Osteocyte (in vitro differentiated cells): ENCODE measurements around the gene HYAL2. TPM values are rescaled to one million over a fixed set of nuclear protein-coding genes. Genes with fewer than 3 reads are reported as not detected.

ENCODE experiments used
- DNase-seq: peaks from one replicate; pipeline ENCODE4 v3.0.0; 2021; ENCODE audit warnings: mixed read lengths; ENCODE audit not compliant: unreplicated experiment; ENCODE audit errors: extremely low spot score
- H3K27ac Mint-ChIP-seq: one replicate; pipeline ENCODE4 v1.8.0; 2021; ENCODE audit warnings: mild to moderate bottlenecking, mixed read lengths; ENCODE audit not compliant: unreplicated experiment
- H3K27me3 Mint-ChIP-seq: one replicate; pipeline ENCODE4 v1.8.0; 2021; ENCODE audit warnings: mixed read lengths; ENCODE audit not compliant: unreplicated experiment
- H3K36me3 Mint-ChIP-seq: one replicate; pipeline ENCODE4 v1.8.0; 2021; ENCODE audit warnings: mixed read lengths; ENCODE audit not compliant: unreplicated experiment
- H3K4me1 Mint-ChIP-seq: one replicate; pipeline ENCODE4 v1.8.0; 2021; ENCODE audit warnings: mixed read lengths; ENCODE audit not compliant: unreplicated experiment
- H3K4me3 Mint-ChIP-seq: one replicate; pipeline ENCODE4 v1.8.0; 2021; ENCODE audit warnings: mild to moderate bottlenecking, moderate library complexity, mixed read lengths; ENCODE audit not compliant: unreplicated experiment
- H3K9me3 Mint-ChIP-seq: one replicate; pipeline ENCODE4 v1.8.0; 2021; ENCODE audit warnings: mixed read lengths; ENCODE audit not compliant: unreplicated experiment
- total RNA-seq: library from RNA; stranded (reverse); gene quantifications from 2 replicates; pipeline ENCODE4 v1.2.1, GENCODE V29; 2021
- TF ChIP-seq, protein P1 (sequence below): fragments of 200-600 bp; sonication (generic); IDR thresholded peaks from 2 replicates; pipeline ENCODE4 v1.5.0; 2021; ENCODE audit warnings: antibody characterized with exemption, mild to moderate bottlenecking, moderate library complexity

The HYAL2 gene
- total RNA-seq, 1 donor from 2014 or later = 37.0 TPM

DNA sequence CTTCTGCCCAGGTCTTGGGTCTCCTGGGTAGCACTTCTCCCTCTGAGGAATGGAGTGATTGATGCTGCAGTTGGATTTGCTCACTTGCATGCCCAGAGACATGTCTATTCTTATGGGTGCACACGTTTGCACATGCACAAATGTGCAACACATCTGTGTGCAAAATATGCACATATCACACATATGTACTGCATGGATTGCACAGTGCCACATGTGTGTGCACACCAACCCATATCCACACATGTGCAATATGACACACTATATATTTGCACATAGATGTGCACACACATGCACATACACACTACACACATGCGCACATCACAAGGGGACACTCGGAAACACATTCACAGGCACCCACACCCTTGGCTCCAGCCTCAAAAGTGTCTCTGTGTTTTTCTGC is 54.3 kb downstream of the HYAL2 start:
- H3K36me3 Mint-ChIP-seq = no peaks in the 10 kb centered on the region
- no peaks in the 10 kb centered on the region for H3K27me3 Mint-ChIP-seq
- H3K9me3 Mint-ChIP-seq = no peaks in the 10 kb centered on the region
- TF ChIP-seq, protein P1, sequence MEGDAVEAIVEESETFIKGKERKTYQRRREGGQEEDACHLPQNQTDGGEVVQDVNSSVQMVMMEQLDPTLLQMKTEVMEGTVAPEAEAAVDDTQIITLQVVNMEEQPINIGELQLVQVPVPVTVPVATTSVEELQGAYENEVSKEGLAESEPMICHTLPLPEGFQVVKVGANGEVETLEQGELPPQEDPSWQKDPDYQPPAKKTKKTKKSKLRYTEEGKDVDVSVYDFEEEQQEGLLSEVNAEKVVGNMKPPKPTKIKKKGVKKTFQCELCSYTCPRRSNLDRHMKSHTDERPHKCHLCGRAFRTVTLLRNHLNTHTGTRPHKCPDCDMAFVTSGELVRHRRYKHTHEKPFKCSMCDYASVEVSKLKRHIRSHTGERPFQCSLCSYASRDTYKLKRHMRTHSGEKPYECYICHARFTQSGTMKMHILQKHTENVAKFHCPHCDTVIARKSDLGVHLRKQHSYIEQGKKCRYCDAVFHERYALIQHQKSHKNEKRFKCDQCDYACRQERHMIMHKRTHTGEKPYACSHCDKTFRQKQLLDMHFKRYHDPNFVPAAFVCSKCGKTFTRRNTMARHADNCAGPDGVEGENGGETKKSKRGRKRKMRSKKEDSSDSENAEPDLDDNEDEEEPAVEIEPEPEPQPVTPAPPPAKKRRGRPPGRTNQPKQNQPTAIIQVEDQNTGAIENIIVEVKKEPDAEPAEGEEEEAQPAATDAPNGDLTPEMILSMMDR = no peak
- peak overlapping the region; percentile 47 for H3K27ac Mint-ChIP-seq
- peaks cover 67% of the 10 kb centered on the region for H3K4me1 Mint-ChIP-seq
- DNase-seq = no peak
- H3K4me3 Mint-ChIP-seq = no peak overlapping the region

Other genes starting within 250 kb of the HYAL2 start
- gene RBM5, start 233.8 kb downstream of the HYAL2 start, total RNA-seq = 213 and 225 TPM in 2 replicates
- 11.8 and 12.9 TPM in 2 replicates for gene SEMA3F, start 167.4 kb downstream of the HYAL2 start, total RNA-seq
- not detected in 2 replicates for gene GNAT1, start 131.1 kb downstream of the HYAL2 start, total RNA-seq
- gene SLC38A3, start 117.5 kb downstream of the HYAL2 start, total RNA-seq = 3.9 and 4.5 TPM in 2 replicates
- gene GNAI2, start 86.5 kb downstream of the HYAL2 start, total RNA-seq = 340 and 357 TPM in 2 replicates
- 5.5 and 8.1 TPM in 2 replicates for gene SEMA3B, start 53.6 kb downstream of the HYAL2 start, total RNA-seq
- gene LSMEM2, start 43.7 kb downstream of the HYAL2 start, total RNA-seq = not detected in 2 replicates
- gene IFRD2, start 30.3 kb downstream of the HYAL2 start, total RNA-seq = 43.3 and 54.2 TPM in 2 replicates
- 2.3 and 3.0 TPM in 2 replicates for gene HYAL3, start 23.3 kb downstream of the HYAL2 start, total RNA-seq
- gene NAA80, start 23.3 kb downstream of the HYAL2 start, total RNA-seq = 14.3 and 16.2 TPM in 2 replicates
- 0.60 and 0.83 TPM in 2 replicates for gene HYAL1, start 19.2 kb downstream of the HYAL2 start, total RNA-seq
- 16.9 and 18.3 TPM in 2 replicates for gene TUSC2, start 5.5 kb upstream of the HYAL2 start, total RNA-seq
- 12.8 and 13.7 TPM in 2 replicates for gene RASSF1, start 18.1 kb upstream of the HYAL2 start, total RNA-seq
- 0.50 and 1.6 TPM in 2 replicates for gene ZMYND10, start 23.0 kb upstream of the HYAL2 start, total RNA-seq
- gene NPRL2, start 28.0 kb upstream of the HYAL2 start, total RNA-seq = 21.0 and 25.9 TPM in 2 replicates
- 17.2 and 18.2 TPM in 2 replicates for gene CYB561D2, start 28.1 kb upstream of the HYAL2 start, total RNA-seq
- gene TMEM115, start 36.8 kb upstream of the HYAL2 start, total RNA-seq = 63.2 and 69.0 TPM in 2 replicates
- gene CACNA2D2, start 180.9 kb upstream of the HYAL2 start, total RNA-seq = 0.13 and 0.27 TPM in 2 replicates
- 2.2 and 3.9 TPM in 2 replicates for gene C3orf18, start 245.0 kb upstream of the HYAL2 start, total RNA-seq
- 19.9 and 23.1 TPM in 2 replicates for gene HEMK1, start 246.8 kb upstream of the HYAL2 start, total RNA-seq